Measurements from ENCODE around the gene DYRK2.

- TF ChIP-seq CTCF (conservative IDR thresholded peaks at IDR 0.05; ENCODE audit: low read depth, low read length) (no peak), EZH2 (IDR thresholded peaks at IDR 0.05; ENCODE audit: low read length, unreplicated experiment) (no peak)
Measured at GRCh38 chr12:67694306-67694900, 45.9 kb downstream of the DYRK2 start.
